ENCODE results near the gene CHID1. TPM values are rescaled to one million over a fixed set of nuclear protein-coding genes. Genes with fewer than 3 reads are reported as not detected.
A peak's percentile ranks its signal among the peaks of the same experiment; 100 is the strongest.

CHID1 gene
- total and polyA plus RNA-seq, 2 of the 4 experiments (the other 2 are of a cell fraction), result 34.2 to 121 TPM

DNA sequence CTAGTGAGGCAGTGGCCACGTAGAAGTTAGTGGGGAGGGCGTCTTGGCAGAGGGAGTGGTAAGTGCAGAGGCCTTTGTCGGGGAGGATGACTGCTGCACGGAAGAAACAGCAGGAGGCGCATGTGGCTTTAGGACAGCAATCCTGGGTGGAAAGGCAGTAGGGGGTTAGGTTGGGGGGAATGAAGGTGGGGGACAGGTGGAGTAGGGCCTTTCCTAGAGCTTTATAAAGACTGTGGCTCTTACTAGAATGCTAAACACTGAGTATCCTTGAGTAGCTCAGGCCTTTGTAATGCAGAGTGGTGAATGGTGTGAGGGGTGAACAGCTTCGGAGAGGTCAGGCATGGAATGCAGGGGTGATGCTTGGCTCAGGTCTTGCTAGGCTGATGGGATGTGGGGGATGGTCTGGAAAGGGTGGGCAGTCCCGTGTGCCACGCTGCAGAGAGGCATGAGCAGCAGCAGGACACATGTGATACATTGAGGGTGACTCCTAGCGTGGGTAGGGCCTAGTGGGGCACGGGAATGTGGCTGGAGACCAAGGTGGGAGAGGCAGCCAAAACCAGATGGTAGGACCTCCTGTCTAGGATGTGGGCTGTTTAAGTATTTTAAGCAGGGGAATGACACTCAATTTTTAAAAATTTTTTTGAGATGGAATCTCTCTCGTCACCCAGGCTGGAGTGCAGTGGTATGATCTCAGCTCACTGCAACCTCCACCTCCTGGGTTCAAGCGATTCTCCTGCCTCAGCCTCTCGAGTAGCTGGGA, 34.3 kb upstream of the CHID1 start:
- peak; percentile 45 for DNase-seq
- H4K8ac ChIP-seq (ENCODE audit: low read depth in 2 of 2, low read length in 2 of 2), result no peak overlapping the region
- H3K4me3 ChIP-seq (ENCODE audit: insufficient read depth, low read depth, low read length), result no peak overlapping the region
- H3K9ac ChIP-seq (ENCODE audit: low read depth, low read length), result no peak overlapping the region
- BruUV-seq (replicated peaks), result no TSS peak
- peak overlapping the region; percentile 77; the same call in 1 of the 2 replicates for H3K14ac ChIP-seq (replicated peaks; ENCODE audit: low read depth, low read length)
- peaks cover 43% of the 10 kb centered on the region for H4K20me1 ChIP-seq (ENCODE audit: insufficient read depth, low read length)
- H2BK20ac ChIP-seq (ENCODE audit: low read depth, low read length), result no peak overlapping the region
- peak overlapping the region; percentile 70 for H2AK9ac ChIP-seq (replicated peaks; ENCODE audit: low read depth, low read length, poor library complexity)
- peaks cover 7% of the 10 kb centered on the region for H3K36me3 ChIP-seq (ENCODE audit: control insufficient read depth, insufficient read depth, low read length)
- ChIA-PET CTCF (interaction anchor here (0.7 kb wide), 1 partner anchor 10 kb away, joined by 3 read pairs; no protein-coding TSS in a partner anchor), POLR2A (ENCODE audit: unreplicated experiment) (no interaction called here)
- H2BK15ac ChIP-seq (ENCODE audit: low read depth, low read length), result no peak overlapping the region
- peak overlapping the region; percentile 32; the same call in 1 of the 2 replicates for H4K91ac ChIP-seq (ENCODE audit: insufficient read depth, low read depth, low read length)
- 35% methylated on average over 7 of the region's 13 CpGs; no CpG with 5 or more reads in 1 of the 2 experiments for WGBS, 2 experiments (ENCODE audit: extremely low coverage in 2 of 2, insufficient read length in 1 of 2)
- peak overlapping the region; percentile 39 for H2AFZ ChIP-seq (replicated peaks; ENCODE audit: low read length, poor library complexity)
- H2AK5ac ChIP-seq (ENCODE audit: low read depth, low read length), result peak overlapping the region; percentile 93
- H3K18ac ChIP-seq (ENCODE audit: low read depth, low read length), result no peak overlapping the region
- no peaks in the 10 kb centered on the region for H3K27me3 ChIP-seq (ENCODE audit: control insufficient read depth, insufficient read depth, low read length)
- peak overlapping the region; percentile 49; the same call in 1 of the 2 replicates for H3K4me2 ChIP-seq (ENCODE audit: low read depth, low read length)
- in situ Hi-C loops (cut with MboI; ENCODE audit: low sequenced_read_pairs), result no loop called here
- H3K4ac ChIP-seq (ENCODE audit: low read depth, low read length), result peak overlapping the region; percentile 45
- H3K9me3 ChIP-seq (ENCODE audit: control insufficient read depth, insufficient read depth, low read length), result no peaks in the 10 kb centered on the region
- H3K23ac ChIP-seq (ENCODE audit: low read depth, low read length), result 0 out of 2 replicates have a peak overlapping the region, but pooled peaks have one; percentile 56
- dilution Hi-C loops (cut with HindIII; ENCODE audit: low sequenced_read_pairs, unreplicated experiment), result no loop called here
- H3K9me1 ChIP-seq (ENCODE audit: insufficient read depth, low read length), result peaks cover 13% of the 10 kb centered on the region
- H3K56ac ChIP-seq (ENCODE audit: extremely low read depth, insufficient read depth, low read length), result no peak overlapping the region
- ATAC-seq (ENCODE audit: low read depth), result peak; percentile 55
- H2BK5ac ChIP-seq (ENCODE audit: low read depth, low read length, poor library complexity, severe bottlenecking), result peak overlapping the region; percentile 47
- H4K5ac ChIP-seq (ENCODE audit: low read depth, low read length), result no peak overlapping the region
- intact Hi-C loops (cut with micrococcal nuclease), result no loop called here
- TF ChIP-seq, protein P1, sequence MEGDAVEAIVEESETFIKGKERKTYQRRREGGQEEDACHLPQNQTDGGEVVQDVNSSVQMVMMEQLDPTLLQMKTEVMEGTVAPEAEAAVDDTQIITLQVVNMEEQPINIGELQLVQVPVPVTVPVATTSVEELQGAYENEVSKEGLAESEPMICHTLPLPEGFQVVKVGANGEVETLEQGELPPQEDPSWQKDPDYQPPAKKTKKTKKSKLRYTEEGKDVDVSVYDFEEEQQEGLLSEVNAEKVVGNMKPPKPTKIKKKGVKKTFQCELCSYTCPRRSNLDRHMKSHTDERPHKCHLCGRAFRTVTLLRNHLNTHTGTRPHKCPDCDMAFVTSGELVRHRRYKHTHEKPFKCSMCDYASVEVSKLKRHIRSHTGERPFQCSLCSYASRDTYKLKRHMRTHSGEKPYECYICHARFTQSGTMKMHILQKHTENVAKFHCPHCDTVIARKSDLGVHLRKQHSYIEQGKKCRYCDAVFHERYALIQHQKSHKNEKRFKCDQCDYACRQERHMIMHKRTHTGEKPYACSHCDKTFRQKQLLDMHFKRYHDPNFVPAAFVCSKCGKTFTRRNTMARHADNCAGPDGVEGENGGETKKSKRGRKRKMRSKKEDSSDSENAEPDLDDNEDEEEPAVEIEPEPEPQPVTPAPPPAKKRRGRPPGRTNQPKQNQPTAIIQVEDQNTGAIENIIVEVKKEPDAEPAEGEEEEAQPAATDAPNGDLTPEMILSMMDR (conservative IDR thresholded peaks at IDR 0.05; ENCODE audit: low read depth, low read length), result peak; percentile 34
- TF ChIP-seq NFE2L2 (IDR thresholded peaks at IDR 0.05; ENCODE audit: low read depth, low read length) (no peak), RAD21 (IDR thresholded peaks at IDR 0.05; ENCODE audit: low read length) (0 out of 2 replicates have a peak, but pooled peaks have one; percentile 4), MAZ (IDR thresholded peaks at IDR 0.05; ENCODE audit: borderline replicate concordance, low read depth, low read length) (peak; percentile 24; the same call in 1 of the 2 replicates)
- H3K27ac ChIP-seq (ENCODE audit: insufficient read depth, low read length), result peak overlapping the region; percentile 37; the same call in 1 of the 2 replicates
- no peak overlapping the region for H2BK120ac ChIP-seq (ENCODE audit: low read depth, low read length)
- H3K4me1 ChIP-seq (ENCODE audit: control insufficient read depth, insufficient read depth, low read length), result peaks cover 15% of the 10 kb centered on the region
- H3K79me1 ChIP-seq (ENCODE audit: low read depth in 1 of 2, low read length in 2 of 2), result peaks cover 8 to 68% of the 10 kb centered on the region in 2 experiments; a peak in 3 of 4 replicates
